Adrenal gland (tissue), 12 donors: Measurements from ENCODE around the gene COL23A1. TPM values are rescaled to one million over a fixed set of nuclear protein-coding genes. Genes with fewer than 3 reads are reported as not detected.

ENCODE experiments used
- DNase-seq, 7 donors: peaks; one replicate each; pipeline ENCODE4 v3.0.0-alpha.2; 2019 to 2020
- H3K27ac ChIP-seq, 5 donors: fragments of 200-600 bp; sonication (generic) in 4 of 5; 1 replicate in 3 of 5; 2 replicates in 2 of 5; pipeline versions ENCODE4 v1.5.1 to v1.8.0; 2016 to 2020; ENCODE audit warnings: mild to moderate bottlenecking in 1 of 5
- H3K27me3 ChIP-seq: fragments of 200-600 bp; 2 replicates; pipeline ENCODE4 v1.8.0; 2021
- H3K36me3 ChIP-seq, 2 donors: fragments of 200-600 bp; replicated peaks in 1 of 2; 1 replicate in 1 of 2; 2 replicates in 1 of 2; pipeline versions ENCODE4 v1.5.1 to v1.8.0; 2018 to 2022
- H3K4me1 ChIP-seq, 2 donors: fragments of 200-600 bp; replicated peaks in 1 of 2; 1 replicate in 1 of 2; 2 replicates in 1 of 2; pipeline versions ENCODE4 v1.5.1 to v1.8.0; 2018 to 2021
- H3K4me3 ChIP-seq, 4 donors: fragments of 200-600 bp; sonication (generic) in 3 of 4; one replicate each; pipeline ENCODE4 v1.5.1; 2016 to 2018
- H3K9me3 ChIP-seq, 3 donors: fragments of 200-600 bp; sonication (generic) in 1 of 3; replicated peaks in 1 of 3; 1 replicate in 2 of 3; 2 replicates in 1 of 3; pipeline versions ENCODE4 v1.5.1 to v1.8.0; 2016 to 2021
- POLR2A ChIP-seq, 2 donors: fragments of 450-650 bp; IDR thresholded peaks; one replicate each; pipeline ENCODE4 v1.6.1; 2017; ENCODE audit warnings: antibody characterized with exemption in 2 of 2, mild to moderate bottlenecking in 2 of 2, moderate library complexity in 1 of 2
- WGBS, 4 donors: extraction: QIAGEN DNeasy Blood & Tissue Kit in 2 of 4; methylation state at CpG; one replicate each; pipeline versions ENCODE4 v1.1.5 to v1.1.7; 2013 to 2017; 5-methylcytosine and 5-hydroxymethylcytosine counted together
- intact Hi-C, 2 donors: fragments of 100-400 bp; cut with DNase I; formaldehyde crosslinking; loops; one replicate each; pipeline versions ENCODE4 v1.14.1 to v1.15.0; 2022 to 2023
- polyA plus RNA-seq, 3 donors: library from polyadenylated mRNA; stranded (reverse); fragments of 200-250 nt in 2 of 3; fragments of 350-450 nt in 1 of 3; fragmentation: Illumina TruSeq in 1 of 3; extraction: RNeasy Lipid Tissue Mini Kit (QIAGEN cat#74804) in 1 of 3; gene quantifications; one replicate each; pipeline ENCODE4 v1.2.3, GENCODE V29; 2013 to 2014
- total RNA-seq, 9 donors: library from RNA; depleted of rRNA in 4 of 9; stranded (reverse); fragments of >200 nt in 4 of 9; fragments of 120-200 nt in 1 of 9; fragmentation: NEBNext Ultra II Directional in 1 of 9; extraction: Animal tissue kit (Norgen Biotek cat#: 25700) in 1 of 9; gene quantifications; one replicate each; pipeline versions ENCODE4 v1.1.0 to v1.2.4, GENCODE V29; 2013 to 2023
- TF ChIP-seq, protein P1 (sequence below), 6 experiments: fragments of 450-650 bp in 4 of 6; fragments of 200-600 bp in 2 of 6; sonication (generic) in 1 of 6; IDR thresholded peaks; 1 replicate in 5 of 6; 2 replicates in 1 of 6; pipeline versions ENCODE4 v1.5.1 to v1.8.0; 2016 to 2021; ENCODE audit warnings: antibody characterized with exemption in 6 of 6, mild to moderate bottlenecking in 2 of 6, moderate library complexity in 1 of 6
- donor health status: healthy with polysubstance abuse.
- donor health status: Bipolar disorder and iron deficiency.
- donor health status: DM: yes; HTN: yes; CAD: no.
- donor health status: DM: no; HTN: no; CAD: no.
- donor health status: DM: no; HTN: no; CAD: no.
- donor health status: DM: yes; HTN: yes; CAD: no.

COL23A1 gene
- total and polyA plus RNA-seq, 12 donors = 0.09 to 4.4 (median 0.88) TPM

DNA sequence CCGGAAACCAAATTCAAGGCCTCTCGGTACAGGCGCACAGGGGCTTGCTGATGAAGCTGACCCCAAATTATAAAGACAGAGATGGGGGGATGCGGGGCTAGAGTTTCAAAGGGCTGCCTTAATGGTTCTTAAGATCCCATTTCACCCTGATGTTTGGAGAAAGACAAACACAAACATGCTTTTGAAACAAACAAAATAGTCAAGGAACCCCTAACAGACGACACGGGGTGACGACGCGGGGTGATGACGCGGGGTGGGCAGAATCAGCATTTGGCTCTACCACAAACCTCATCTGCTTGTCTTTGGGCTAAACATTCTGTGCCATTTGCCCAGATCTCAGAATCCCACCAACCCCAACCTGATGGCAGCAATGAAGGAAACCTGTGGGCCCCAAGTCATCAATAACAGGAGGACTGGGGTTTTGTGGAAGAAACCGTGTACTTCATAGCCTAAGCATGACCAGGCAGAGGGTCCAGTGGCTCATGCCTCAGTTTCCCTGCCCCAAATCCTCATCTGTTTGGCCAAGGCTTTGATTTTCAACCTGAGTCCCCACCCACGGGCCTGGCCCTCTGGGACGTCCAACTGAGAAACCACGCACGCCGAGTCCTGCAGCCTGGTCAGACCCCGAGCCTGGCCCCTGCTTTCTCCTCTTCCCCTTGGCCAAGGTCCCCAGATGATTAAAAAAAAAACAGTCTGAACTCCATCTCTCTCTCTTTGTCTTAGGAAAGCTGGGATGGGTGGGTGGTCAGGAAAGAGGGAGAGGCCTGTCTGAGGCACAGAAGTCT is 148.5 kb downstream of the COL23A1 start:
- intact Hi-C loops = no loop called here
- Histone ChIP-seq H3K27me3 (no peaks in the 10 kb centered on the region), H3K4me3 (no peak overlapping the region), H3K36me3 (no peaks in the 10 kb centered on the region), H3K27ac (no peak overlapping the region), H3K9me3 (peaks cover 0 to 7% (median 0%) of the 10 kb centered on the region in 3 donors), H3K4me1 (no peaks in the 10 kb centered on the region)
- 90 to 95% (median 94%) methylated on average over 18 of the region's 18 CpGs for WGBS, 4 donors
- TF ChIP-seq, protein P1, sequence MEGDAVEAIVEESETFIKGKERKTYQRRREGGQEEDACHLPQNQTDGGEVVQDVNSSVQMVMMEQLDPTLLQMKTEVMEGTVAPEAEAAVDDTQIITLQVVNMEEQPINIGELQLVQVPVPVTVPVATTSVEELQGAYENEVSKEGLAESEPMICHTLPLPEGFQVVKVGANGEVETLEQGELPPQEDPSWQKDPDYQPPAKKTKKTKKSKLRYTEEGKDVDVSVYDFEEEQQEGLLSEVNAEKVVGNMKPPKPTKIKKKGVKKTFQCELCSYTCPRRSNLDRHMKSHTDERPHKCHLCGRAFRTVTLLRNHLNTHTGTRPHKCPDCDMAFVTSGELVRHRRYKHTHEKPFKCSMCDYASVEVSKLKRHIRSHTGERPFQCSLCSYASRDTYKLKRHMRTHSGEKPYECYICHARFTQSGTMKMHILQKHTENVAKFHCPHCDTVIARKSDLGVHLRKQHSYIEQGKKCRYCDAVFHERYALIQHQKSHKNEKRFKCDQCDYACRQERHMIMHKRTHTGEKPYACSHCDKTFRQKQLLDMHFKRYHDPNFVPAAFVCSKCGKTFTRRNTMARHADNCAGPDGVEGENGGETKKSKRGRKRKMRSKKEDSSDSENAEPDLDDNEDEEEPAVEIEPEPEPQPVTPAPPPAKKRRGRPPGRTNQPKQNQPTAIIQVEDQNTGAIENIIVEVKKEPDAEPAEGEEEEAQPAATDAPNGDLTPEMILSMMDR (IDR thresholded peaks at IDR 0.05) = no peak
- no peak for TF ChIP-seq POLR2A (IDR thresholded peaks at IDR 0.05)
- no peak for DNase-seq

DNA sequence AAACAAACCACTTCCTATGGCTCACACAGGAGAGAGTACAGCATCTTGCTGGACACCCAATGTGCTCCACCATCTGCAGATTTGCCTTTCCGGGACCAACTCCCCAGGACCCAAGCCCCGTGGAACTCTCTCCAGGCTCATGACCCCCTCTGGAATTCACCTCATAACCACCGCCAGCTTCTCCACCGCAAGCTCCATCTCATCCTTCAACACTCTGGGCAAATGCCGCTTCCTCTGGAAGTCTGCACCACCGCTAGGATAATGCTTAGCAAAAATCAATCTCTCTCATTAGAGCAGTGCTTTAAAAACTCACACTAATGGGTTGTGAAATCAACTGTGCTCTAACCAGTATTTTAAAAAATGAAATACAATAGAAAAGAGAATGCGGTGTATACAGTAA is 150.0 kb downstream of the COL23A1 start:
- Histone ChIP-seq H3K27me3 (no peaks in the 10 kb centered on the region), H3K4me1 (no peaks in the 10 kb centered on the region), H3K27ac (no peak overlapping the region), H3K36me3 (no peaks in the 10 kb centered on the region), H3K4me3 (no peak overlapping the region), H3K9me3 (peaks cover 0 to 3% (median 0%) of the 10 kb centered on the region in 3 donors)
- WGBS, 4 donors = 90 to 93% (median 91%) methylated on average over 7 of the region's 7 CpGs
- TF ChIP-seq, protein P1 (IDR thresholded peaks at IDR 0.05) = no peak
- TF ChIP-seq POLR2A (IDR thresholded peaks at IDR 0.05) = no peak
- intact Hi-C loops = no loop called here
- DNase-seq = no peak

DNA sequence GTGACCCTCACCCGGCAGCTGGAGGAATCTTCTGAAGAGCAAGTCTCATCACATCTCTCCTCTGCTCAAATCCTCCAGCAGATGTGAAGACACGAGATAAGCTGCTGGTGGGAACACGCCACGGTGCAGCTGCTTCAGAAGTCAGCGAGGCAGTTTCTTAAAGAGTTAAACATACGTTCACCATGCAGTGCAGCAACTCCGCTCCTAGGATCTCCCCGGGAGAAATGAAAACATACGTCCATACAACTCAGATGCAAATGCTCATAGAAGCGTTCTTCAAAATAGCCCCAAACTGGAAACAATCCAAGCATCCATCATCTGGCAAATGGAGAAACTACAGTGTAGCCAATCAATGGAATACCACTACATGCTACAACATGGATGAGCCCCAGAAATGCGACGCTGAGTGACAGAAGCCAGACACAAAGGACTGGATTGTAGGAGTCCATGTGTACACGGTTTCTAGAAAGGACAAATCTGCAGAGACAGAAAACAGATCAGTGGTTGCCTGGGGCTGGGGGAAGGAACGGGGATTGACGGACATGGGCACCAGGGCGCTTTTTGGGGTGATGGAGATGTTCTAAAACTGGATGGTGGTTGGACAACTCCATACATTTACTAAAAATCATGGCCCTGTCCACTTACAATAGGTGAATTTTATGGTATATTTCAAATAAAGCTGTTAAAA is 150.6 kb downstream of the COL23A1 start:
- Histone ChIP-seq H3K4me1 (no peaks in the 10 kb centered on the region), H3K27me3 (no peaks in the 10 kb centered on the region), H3K4me3 (no peak overlapping the region), H3K27ac (no peak overlapping the region), H3K36me3 (no peaks in the 10 kb centered on the region), H3K9me3 (no peaks in the 10 kb centered on the region)
- no peak for DNase-seq
- WGBS, 4 donors = 68 to 73% (median 70%) methylated on average over 16 of the region's 16 CpGs
- TF ChIP-seq POLR2A (IDR thresholded peaks at IDR 0.05) = no peak
- TF ChIP-seq, protein P1 (IDR thresholded peaks at IDR 0.05) = no peak
- intact Hi-C loops = no loop called here

DNA sequence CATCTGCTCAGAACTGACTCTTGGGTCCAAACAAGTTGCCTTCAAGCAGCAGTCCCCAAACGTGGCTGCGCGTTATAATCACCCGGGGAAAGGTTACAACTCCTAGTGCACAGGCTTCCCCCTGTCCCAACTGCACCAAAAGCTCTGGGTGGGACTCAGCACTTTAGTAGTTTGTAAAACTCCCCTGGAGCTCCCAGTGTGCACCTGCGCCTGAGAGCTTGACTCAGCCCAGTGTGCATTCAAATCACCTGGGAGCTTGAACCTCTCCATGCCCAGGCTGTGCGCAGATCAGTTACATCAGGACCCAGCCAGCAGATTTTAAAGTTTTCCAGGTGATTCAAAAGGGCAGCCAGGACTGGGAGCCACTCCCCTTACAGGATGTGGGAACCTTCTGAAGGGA is 151.4 kb downstream of the COL23A1 start:
- WGBS, 4 donors = 81 to 91% (median 87%) methylated on average over 6 of the region's 6 CpGs
- intact Hi-C loops = no loop called here
- TF ChIP-seq, protein P1 (IDR thresholded peaks at IDR 0.05) = no peak
- TF ChIP-seq POLR2A (IDR thresholded peaks at IDR 0.05) = no peak
- no peaks in the 10 kb centered on the region for H3K9me3 ChIP-seq
- H3K4me1 ChIP-seq = no peaks in the 10 kb centered on the region
- DNase-seq = no peak
- no peak overlapping the region for H3K27ac ChIP-seq
- H3K27me3 ChIP-seq = no peaks in the 10 kb centered on the region
- no peak overlapping the region for H3K4me3 ChIP-seq
- H3K36me3 ChIP-seq = no peaks in the 10 kb centered on the region
